GM18907 (cell line): ENCODE results near the gene ABCG4.

Experiments
- ATAC-seq: cut with Tn5 transposase; IDR thresholded peaks from one replicate; pipeline ENCODE4 v1.9.1; 2021; ENCODE audit warnings: mild to moderate bottlenecking, moderate library complexity; ENCODE audit not compliant: unreplicated experiment

ABCG4 gene

GRCh38 chr11:119205080-119205479, 56.2 kb downstream of the ABCG4 start:
- no peak for ATAC-seq

GRCh38 chr11:119205574-119206510, 57.0 kb downstream of the ABCG4 start, which contains the start of gene CBL:
TSS of gene CBL (plus strand) at chr11:119206339. CDS start at chr11:119206418, 79 bp downstream.
- peak; percentile 78 for ATAC-seq

- ATAC-seq = peak; percentile 22
Measured at GRCh38 chr11:119206511-119207414, 57.9 kb downstream of the ABCG4 start.

- ATAC-seq = no peak
Measured at GRCh38 chr11:119207415-119207960, 58.6 kb downstream of the ABCG4 start.

GRCh38 chr11:119209186-119209585, 60.3 kb downstream of the ABCG4 start:
- ATAC-seq = no peak

- ATAC-seq = no peak
Measured at GRCh38 chr11:119210050-119210449, 61.2 kb downstream of the ABCG4 start.
